Mesenchymal stem cell (in vitro differentiated cells and primary cell): ENCODE results near the gene ANKRD36C.
A peak's percentile ranks its signal among the peaks of the same experiment; 100 is the strongest.
"Not testable (repeated sequence)": the region's sequence is repeated elsewhere in the genome, so short reads cannot be mapped to it uniquely, and the experiment has no call there.

Experiments used
- DNase-seq: peaks from one replicate; pipeline ENCODE4 v3.0.0-alpha.2; 2013
- H2AFZ ChIP-seq: one replicate; pipeline ENCODE4 v1.6.1; 2013; ENCODE audit warnings: low read depth, mild to moderate bottlenecking, control low read depth, inconsistent platforms, low read length, moderate library complexity
- H2AK5ac ChIP-seq: 2 replicates; pipeline ENCODE4 v1.6.1; 2013; ENCODE audit warnings: low read length, moderate library complexity, mild to moderate bottlenecking, inconsistent platforms; ENCODE audit not compliant: severe bottlenecking
- H2BK120ac ChIP-seq: one replicate; pipeline ENCODE4 v1.6.1; 2013; ENCODE audit warnings: low read depth, mild to moderate bottlenecking, inconsistent platforms, low read length, moderate library complexity
- H2BK12ac ChIP-seq, 2 experiments: one replicate each; pipeline ENCODE4 v1.6.1; 2013; ENCODE audit warnings: inconsistent platforms in 2 of 2, low read length in 2 of 2, mild to moderate bottlenecking in 2 of 2, moderate library complexity in 2 of 2, control low read depth in 1 of 2
- H2BK15ac ChIP-seq: one replicate; pipeline ENCODE4 v1.6.1; 2013; ENCODE audit warnings: mild to moderate bottlenecking, low read depth, inconsistent platforms; ENCODE audit not compliant: poor library complexity, severe bottlenecking
- H2BK5ac ChIP-seq: 2 replicates; pipeline ENCODE4 v1.6.1; 2013; ENCODE audit warnings: low read depth, mild to moderate bottlenecking, low read length, control low read depth, inconsistent platforms; ENCODE audit not compliant: poor library complexity, severe bottlenecking
- H3K14ac ChIP-seq, 2 experiments: one replicate each; pipeline ENCODE4 v1.6.1; 2013; ENCODE audit warnings: inconsistent platforms in 2 of 2, low read length in 2 of 2, control low read depth in 1 of 2, mild to moderate bottlenecking in 1 of 2, moderate library complexity in 1 of 2
- H3K18ac ChIP-seq, 2 experiments: one replicate each; pipeline ENCODE4 v1.6.1; 2013; ENCODE audit warnings: inconsistent platforms in 2 of 2, low read length in 2 of 2, control low read depth in 1 of 2, low read depth in 1 of 2, mild to moderate bottlenecking in 1 of 2
- H3K23ac ChIP-seq, 2 experiments: one replicate each; pipeline ENCODE4 v1.6.1; 2013; ENCODE audit warnings: inconsistent platforms in 2 of 2, low read length in 2 of 2, mild to moderate bottlenecking in 2 of 2, moderate library complexity in 2 of 2, control low read depth in 1 of 2
- H3K27ac ChIP-seq: 2 replicates; pipeline ENCODE4 v1.5.1; 2013; ENCODE audit warnings: mild to moderate bottlenecking, moderate library complexity, low read length, control low read depth, inconsistent platforms; ENCODE audit not compliant: poor library complexity, severe bottlenecking
- H3K27me3 ChIP-seq, 2 experiments: 2 replicates each; pipeline versions ENCODE4 v1.6.1 to v1.7.0; 2013; ENCODE audit warnings: low read length in 2 of 2, mild to moderate bottlenecking in 2 of 2, moderate library complexity in 2 of 2, control low read depth in 1 of 2, inconsistent platforms in 1 of 2; ENCODE audit not compliant: control insufficient read depth in 1 of 2, insufficient read depth in 1 of 2
- H3K36me3 ChIP-seq, 2 experiments: 2 replicates each; pipeline versions ENCODE4 v1.6.1 to v1.7.0; 2013; ENCODE audit warnings: low read length in 2 of 2, control low read depth in 1 of 2, inconsistent platforms in 1 of 2, low read depth in 1 of 2, mild to moderate bottlenecking in 1 of 2; ENCODE audit not compliant: insufficient read depth in 2 of 2, control insufficient read depth in 1 of 2
- H3K4ac ChIP-seq, 2 experiments: one replicate each; pipeline ENCODE4 v1.6.1; 2013; ENCODE audit warnings: inconsistent platforms in 2 of 2, low read length in 2 of 2, mild to moderate bottlenecking in 2 of 2, moderate library complexity in 2 of 2, control low read depth in 1 of 2, low read depth in 1 of 2
- H3K4me1 ChIP-seq: 2 replicates; pipeline ENCODE4 v1.6.1; 2013; ENCODE audit warnings: low read depth, low read length, control low read depth; ENCODE audit not compliant: control insufficient read depth, insufficient read depth
- H3K4me2 ChIP-seq: 2 replicates; pipeline ENCODE4 v1.6.1; 2013; ENCODE audit warnings: low read length, mild to moderate bottlenecking, inconsistent platforms; ENCODE audit not compliant: poor library complexity, severe bottlenecking
- H3K4me3 ChIP-seq, 2 experiments: 2 replicates each; pipeline versions ENCODE4 v1.5.1 to v1.7.0; 2013; ENCODE audit warnings: low read length in 2 of 2, mild to moderate bottlenecking in 2 of 2, control low read depth in 1 of 2, low read depth in 1 of 2; ENCODE audit not compliant: insufficient read depth in 1 of 2
- H3K79me1 ChIP-seq: replicated peaks from 2 replicates; pipeline ENCODE4 v1.6.1; 2013; ENCODE audit warnings: mild to moderate bottlenecking, control low read depth, low read length, inconsistent platforms; ENCODE audit not compliant: poor library complexity, severe bottlenecking
- H3K9ac ChIP-seq: 2 replicates; pipeline ENCODE4 v1.7.0; 2013; ENCODE audit warnings: mild to moderate bottlenecking, low read length, moderate library complexity
- H3K9me3 ChIP-seq: 2 replicates; pipeline ENCODE4 v1.7.0; 2013; ENCODE audit warnings: mild to moderate bottlenecking, low read length; ENCODE audit not compliant: control insufficient read depth
- H4K8ac ChIP-seq: one replicate; pipeline ENCODE4 v1.6.1; 2013; ENCODE audit warnings: inconsistent platforms, mild to moderate bottlenecking, low read length, moderate library complexity
- H4K91ac ChIP-seq: one replicate; pipeline ENCODE4 v1.6.1; 2013; ENCODE audit warnings: mild to moderate bottlenecking, low read length, inconsistent platforms
- WGBS: methylation state at CpG from one replicate; pipeline ENCODE4 v1.1.7; 2013; ENCODE audit warnings: mixed read lengths; 5-methylcytosine and 5-hydroxymethylcytosine counted together

Gene ANKRD36C

GRCh38 chr2:96011129-96011455 is 19.5 kb upstream of the ANKRD36C start:
- not testable (repeated sequence) for H4K91ac ChIP-seq, H2BK12ac ChIP-seq, H4K8ac ChIP-seq, H3K4me1 ChIP-seq, H3K4me3 ChIP-seq, H3K4ac ChIP-seq, H3K9ac ChIP-seq, H3K79me1 ChIP-seq, H2AFZ ChIP-seq, H2BK5ac ChIP-seq, H2BK15ac ChIP-seq, H3K23ac ChIP-seq, H3K27ac ChIP-seq, H2AK5ac ChIP-seq, H3K36me3 ChIP-seq, H3K9me3 ChIP-seq, H2BK120ac ChIP-seq, H3K14ac ChIP-seq, H3K18ac ChIP-seq, H3K4me2 ChIP-seq
- DNase-seq = peak; percentile 54
- WGBS = no CpG with 5 or more reads among the region's 4 CpGs
- H3K27me3 ChIP-seq = peaks cover 14 to 24% of the 10 kb centered on the region in 2 experiments

GRCh38 chr2:96010320-96011128 is 18.9 kb upstream of the ANKRD36C start:
- not testable (repeated sequence) for H4K8ac ChIP-seq, H3K9me3 ChIP-seq, H3K79me1 ChIP-seq, H4K91ac ChIP-seq, H2BK120ac ChIP-seq, H3K14ac ChIP-seq, H3K23ac ChIP-seq, H2BK5ac ChIP-seq, H3K27ac ChIP-seq, H3K4me1 ChIP-seq, H3K4ac ChIP-seq, H2AK5ac ChIP-seq, H2BK15ac ChIP-seq, H3K36me3 ChIP-seq, H2BK12ac ChIP-seq
- peak overlapping the region; percentile 39 for H2AFZ ChIP-seq
- H3K4me2 ChIP-seq = peak overlapping the region; percentile 52
- peak overlapping the region; percentile 55 for H3K9ac ChIP-seq
- H3K4me3 ChIP-seq = peak overlapping the region; percentile 47 to 70
- peak overlapping the region in 1 of 2 experiments; percentile 48 for H3K18ac ChIP-seq
- peaks cover 14 to 26% of the 10 kb centered on the region in 2 experiments for H3K27me3 ChIP-seq
- WGBS = no CpG with 5 or more reads among the region's 65 CpGs
- peak; percentile 87 for DNase-seq

GRCh38 chr2:96009833-96010232 is 18.2 kb upstream of the ANKRD36C start:
- WGBS = 39% methylated on average over 5 of the region's 10 CpGs
- not testable (repeated sequence) for H2BK120ac ChIP-seq, H2BK5ac ChIP-seq, H3K9me3 ChIP-seq, H2AK5ac ChIP-seq, DNase-seq, H3K36me3 ChIP-seq, H2BK15ac ChIP-seq, H3K79me1 ChIP-seq, H3K4me1 ChIP-seq, H3K18ac ChIP-seq, H3K27ac ChIP-seq, H2BK12ac ChIP-seq
- peak overlapping the region; percentile 47 to 70 for H3K4me3 ChIP-seq
- peak overlapping the region in 1 of 2 experiments; percentile 41 for H3K4ac ChIP-seq
- peak overlapping the region in 1 of 2 experiments; percentile 20 for H3K14ac ChIP-seq
- peak overlapping the region; percentile 63 for H2AFZ ChIP-seq
- peak overlapping the region; percentile 75 for H4K91ac ChIP-seq
- H4K8ac ChIP-seq = peak overlapping the region; percentile 87
- H3K9ac ChIP-seq = peak overlapping the region; percentile 55
- peak overlapping the region; percentile 70 for H3K4me2 ChIP-seq
- peaks cover 14 to 26% of the 10 kb centered on the region in 2 experiments for H3K27me3 ChIP-seq
- peak overlapping the region in 1 of 2 experiments; percentile 94 for H3K23ac ChIP-seq

- not testable (repeated sequence) for H3K4me2 ChIP-seq, H3K36me3 ChIP-seq, DNase-seq, H2BK12ac ChIP-seq, H3K27ac ChIP-seq, H2BK120ac ChIP-seq, H3K9ac ChIP-seq, H2BK5ac ChIP-seq, H3K23ac ChIP-seq, H3K79me1 ChIP-seq, H2BK15ac ChIP-seq, H3K4ac ChIP-seq, H4K8ac ChIP-seq, H3K14ac ChIP-seq, H3K9me3 ChIP-seq, H2AK5ac ChIP-seq, H4K91ac ChIP-seq, H3K4me3 ChIP-seq, H2AFZ ChIP-seq, H3K4me1 ChIP-seq, H3K18ac ChIP-seq
- 80% methylated on average over 6 of the region's 6 CpGs for WGBS
- peaks cover 14 to 28% of the 10 kb centered on the region in 2 experiments for H3K27me3 ChIP-seq
Observed at GRCh38 chr2:96008051-96008450, 16.4 kb upstream of the ANKRD36C start.
